ENCODE results near the gene ANKRD10. TPM values are rescaled to one million over a fixed set of nuclear protein-coding genes. Genes with fewer than 3 reads are reported as not detected.
"Not testable (repeated sequence)": the region's sequence is repeated elsewhere in the genome, so short reads cannot be mapped to it uniquely, and the experiment has no call there.

The ANKRD10 gene
- total RNA-seq, 6 experiments from 2014 or later = 40.4 to 56.2 (median 44.3) TPM

- intact Hi-C loops (cut with DNase I) = no loop called here
- no peaks in the 10 kb centered on the region for H3K9me3 ChIP-seq
- no peak for TF ChIP-seq POLR2A (IDR thresholded peaks at IDR 0.05)
- TF ChIP-seq CTCF (IDR thresholded peaks at IDR 0.05) = no peak
- H3K27ac ChIP-seq = no peak overlapping the region
- DNase-seq (no peak), ATAC-seq (no peak)
- WGBS (ENCODE audit: insufficient coverage, low coverage, low lambda C conversion rate, missing lambda C conversion rate) = 90% methylated on average over 2 of the region's 14 CpGs
- no peaks in the 10 kb centered on the region for H3K4me1 ChIP-seq
- no peak overlapping the region for H3K4me3 ChIP-seq
- H3K36me3 ChIP-seq = no peaks in the 10 kb centered on the region
- H3K27me3 ChIP-seq = no peaks in the 10 kb centered on the region
These were observed 39.1 kb upstream of the ANKRD10 start for GRCh38 chr13:110953833-110954532.

GRCh38 chr13:110953416-110953815 lies 38.5 kb upstream of the ANKRD10 start:
- WGBS (ENCODE audit: insufficient coverage, low coverage, low lambda C conversion rate, missing lambda C conversion rate) = no CpG with 5 or more reads among the region's 12 CpGs

GRCh38 chr13:110952135-110952534 lies 37.3 kb upstream of the ANKRD10 start:
- H3K27ac ChIP-seq; H3K27me3 ChIP-seq; intact Hi-C loops (cut with DNase I); H3K4me3 ChIP-seq; ATAC-seq; H3K4me1 ChIP-seq; H3K9me3 ChIP-seq; H3K36me3 ChIP-seq; DNase-seq: not testable (repeated sequence)
- 92% methylated on average over 3 of the region's 6 CpGs for WGBS (ENCODE audit: insufficient coverage, low coverage, low lambda C conversion rate, missing lambda C conversion rate)

More at GRCh38 chr13:110953416-110953815, 38.5 kb upstream of the ANKRD10 start:
- H3K9me3 ChIP-seq = no peaks in the 10 kb centered on the region
- no peak for TF ChIP-seq CTCF (IDR thresholded peaks at IDR 0.05)
- TF ChIP-seq POLR2A (IDR thresholded peaks at IDR 0.05) = no peak
- H3K36me3 ChIP-seq = no peaks in the 10 kb centered on the region
- no peak overlapping the region for H3K4me3 ChIP-seq
- no peaks in the 10 kb centered on the region for H3K27me3 ChIP-seq
- no peaks in the 10 kb centered on the region for H3K4me1 ChIP-seq
- ATAC-seq (no peak), DNase-seq (no peak)
- intact Hi-C loops (cut with DNase I) = no loop called here
- H3K27ac ChIP-seq = no peak overlapping the region

GRCh38 chr13:110950819-110951570 lies 36.1 kb upstream of the ANKRD10 start:
- WGBS (ENCODE audit: insufficient coverage, low coverage, low lambda C conversion rate, missing lambda C conversion rate) = 71% methylated on average over 6 of the region's 8 CpGs
- Histone ChIP-seq H3K4me3 (no peak overlapping the region), H3K9me3 (no peaks in the 10 kb centered on the region), H3K4me1 (no peaks in the 10 kb centered on the region), H3K36me3 (no peaks in the 10 kb centered on the region), H3K27me3 (no peaks in the 10 kb centered on the region), H3K27ac (no peak overlapping the region)
- no peak for TF ChIP-seq POLR2A (IDR thresholded peaks at IDR 0.05)
- TF ChIP-seq CTCF (IDR thresholded peaks at IDR 0.05) = no peak
- DNase-seq (no peak), ATAC-seq (no peak)
- intact Hi-C loops (cut with DNase I) = no loop called here

- Histone ChIP-seq H3K27ac (no peak overlapping the region), H3K27me3 (no peaks in the 10 kb centered on the region), H3K36me3 (no peaks in the 10 kb centered on the region), H3K9me3 (no peaks in the 10 kb centered on the region), H3K4me1 (no peaks in the 10 kb centered on the region), H3K4me3 (no peak overlapping the region)
- no peak for DNase-seq
- no peak for ATAC-seq
- no peak for TF ChIP-seq CTCF (IDR thresholded peaks at IDR 0.05)
- intact Hi-C loops (cut with DNase I) = no loop called here
- 63% methylated on average over 2 of the region's 8 CpGs for WGBS (ENCODE audit: insufficient coverage, low coverage, low lambda C conversion rate, missing lambda C conversion rate)
These were observed 35.5 kb upstream of the ANKRD10 start for GRCh38 chr13:110950356-110950755.
